Measurements from ENCODE around the gene SNX32. TPM values are rescaled to one million over a fixed set of nuclear protein-coding genes. Genes with fewer than 3 reads are reported as not detected.

The SNX32 gene
- total and polyA plus RNA-seq, 2 of the 13 experiments (the other 11 are each of a cell fraction or from before 2014, with no cell fraction given) = 0.09 to 0.34 TPM

DNA sequence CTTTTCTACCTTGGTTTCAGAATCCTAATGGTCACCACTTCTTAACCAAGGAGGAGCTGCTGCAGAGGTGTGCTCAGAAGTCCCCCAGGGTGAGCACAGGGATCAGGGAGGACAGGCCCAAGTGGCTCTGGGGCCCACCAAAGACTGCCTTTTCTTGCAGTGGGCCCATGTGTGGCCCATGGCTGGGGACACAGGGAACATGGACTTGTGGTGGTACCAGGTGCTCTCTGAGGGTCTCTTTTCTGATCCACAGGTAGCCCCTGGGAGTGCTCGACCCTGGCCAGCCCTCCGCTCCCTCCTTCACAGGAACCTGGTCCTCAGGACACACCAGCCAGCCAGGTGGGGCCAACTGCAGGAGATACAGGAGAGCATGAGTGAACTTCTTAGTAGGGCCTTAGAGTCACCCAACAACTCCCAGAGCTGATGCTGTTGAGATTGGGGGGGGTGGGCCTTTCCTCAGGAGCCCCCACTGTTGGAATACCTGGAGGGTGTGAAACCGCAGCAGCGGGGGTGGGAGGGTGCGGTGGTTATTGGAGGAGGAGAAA, 28.5 kb downstream of the SNX32 start:
- 97% methylated on average over 3 of the region's 5 CpGs for WGBS (ENCODE audit: low lambda C conversion rate)
- H2AFZ ChIP-seq (ENCODE audit: low read length) = no peak overlapping the region
- H4K20me1 ChIP-seq (ENCODE audit: insufficient read depth, low read length) = peaks cover 4% of the 10 kb centered on the region; the same call in 1 of the 2 replicates
- no peaks in the 10 kb centered on the region for H3K9me3 ChIP-seq (ENCODE audit: low read length)
- DNase-seq (ENCODE audit: low spot score) (no peak), ATAC-seq (no peak), FAIRE-seq (no peak)
- in situ Hi-C loops (cut with HindIII; ENCODE audit: extremely low pct_ligation_motif_present, low pct_unique_long_range_greater_than_20kb) (no loop called here), intact Hi-C loops (cut with micrococcal nuclease; ENCODE audit: unreplicated experiment) (no loop called here)
- H3K4me2 ChIP-seq (ENCODE audit: low read depth, low read length) = peak overlapping the region; percentile 100
- H3K4me3 ChIP-seq (replicated peaks in 1 of 3; ENCODE audit: insufficient read depth in 1 of 3, low read depth in 2 of 3, low read length in 3 of 3) = peak overlapping the region in 1 of 3 experiments; percentile 99; a peak in 2 of 6 replicates
- peaks cover 15% of the 10 kb centered on the region for H3K79me2 ChIP-seq (ENCODE audit: insufficient read depth, low read length)
- peaks cover 14 to 41% of the 10 kb centered on the region in 2 experiments; a peak in 4 of 5 replicates for H3K36me3 ChIP-seq (replicated peaks in 1 of 2; ENCODE audit: control insufficient read depth in 1 of 2, insufficient read depth in 2 of 2, low read length in 2 of 2)
- TF ChIP-seq, protein P1, sequence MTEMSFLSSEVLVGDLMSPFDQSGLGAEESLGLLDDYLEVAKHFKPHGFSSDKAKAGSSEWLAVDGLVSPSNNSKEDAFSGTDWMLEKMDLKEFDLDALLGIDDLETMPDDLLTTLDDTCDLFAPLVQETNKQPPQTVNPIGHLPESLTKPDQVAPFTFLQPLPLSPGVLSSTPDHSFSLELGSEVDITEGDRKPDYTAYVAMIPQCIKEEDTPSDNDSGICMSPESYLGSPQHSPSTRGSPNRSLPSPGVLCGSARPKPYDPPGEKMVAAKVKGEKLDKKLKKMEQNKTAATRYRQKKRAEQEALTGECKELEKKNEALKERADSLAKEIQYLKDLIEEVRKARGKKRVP (CRISPR knock-in tag; IDR thresholded peaks at IDR 0.05) = no peak
- TF ChIP-seq AHR (CRISPR knock-in tag; IDR thresholded peaks at IDR 0.05) (0 out of 2 replicates have a peak, but pooled peaks have one; percentile 3), GLI4 (CRISPR knock-in tag; IDR thresholded peaks at IDR 0.05; ENCODE audit: borderline replicate concordance) (no peak), CEBPG (CRISPR knock-in tag; IDR thresholded peaks at IDR 0.05) (no peak), PPARG (CRISPR knock-in tag; conservative IDR thresholded peaks at IDR 0.05) (no peak)
- TF ChIP-seq, protein P2, sequence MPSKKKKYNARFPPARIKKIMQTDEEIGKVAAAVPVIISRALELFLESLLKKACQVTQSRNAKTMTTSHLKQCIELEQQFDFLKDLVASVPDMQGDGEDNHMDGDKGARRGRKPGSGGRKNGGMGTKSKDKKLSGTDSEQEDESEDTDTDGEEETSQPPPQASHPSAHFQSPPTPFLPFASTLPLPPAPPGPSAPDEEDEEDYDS (CRISPR knock-in tag; IDR thresholded peaks at IDR 0.05) = no peak
- H3K27ac ChIP-seq (ENCODE audit: extremely low read length, insufficient read depth, low read length) = no peak overlapping the region
- peak overlapping the region; percentile 89; the same call in 1 of the 2 replicates for H3K9ac ChIP-seq (ENCODE audit: insufficient read depth, low read depth, low read length)
- ChIA-PET POLR2A (no interaction called here), CTCF (ENCODE audit: low intra/inter-chr PET ratio, low total read pairs) (no interaction called here)
- H3K4me1 ChIP-seq (ENCODE audit: insufficient read depth, low read length) = peaks cover 28% of the 10 kb centered on the region
- BruUV-seq (replicated peaks) = no TSS peak
- H3K27me3 ChIP-seq (ENCODE audit: control insufficient read depth in 1 of 2, insufficient read depth in 2 of 2, low read length in 2 of 2) = no peaks in the 10 kb centered on the region; a peak in 1 of 5 replicates
